Ovary (tissue), 3 donors: Measurements from ENCODE around the gene DLEU7.

Source experiments
- CTCF ChIP-seq, 3 donors: fragments of 450-650 bp in 2 of 3; fragments of 200-600 bp in 1 of 3; IDR thresholded peaks; one replicate each; pipeline versions ENCODE4 v1.5.1 to v1.8.0; 2016 to 2022; ENCODE audit warnings: antibody characterized with exemption in 3 of 3, mild to moderate bottlenecking in 1 of 3
- EP300 ChIP-seq: sonication (generic); formaldehyde crosslinking; IDR thresholded peaks from one replicate; pipeline ENCODE4 v1.6.1; 2017; ENCODE audit warnings: antibody characterized with exemption
- POLR2A ChIP-seq: fragments of 450-650 bp; IDR thresholded peaks from one replicate; pipeline ENCODE4 v1.6.1; 2017; ENCODE audit warnings: antibody characterized with exemption, mild to moderate bottlenecking, moderate library complexity
- donor health status: DM: no; HTN: no; CAD: no.

DNA sequence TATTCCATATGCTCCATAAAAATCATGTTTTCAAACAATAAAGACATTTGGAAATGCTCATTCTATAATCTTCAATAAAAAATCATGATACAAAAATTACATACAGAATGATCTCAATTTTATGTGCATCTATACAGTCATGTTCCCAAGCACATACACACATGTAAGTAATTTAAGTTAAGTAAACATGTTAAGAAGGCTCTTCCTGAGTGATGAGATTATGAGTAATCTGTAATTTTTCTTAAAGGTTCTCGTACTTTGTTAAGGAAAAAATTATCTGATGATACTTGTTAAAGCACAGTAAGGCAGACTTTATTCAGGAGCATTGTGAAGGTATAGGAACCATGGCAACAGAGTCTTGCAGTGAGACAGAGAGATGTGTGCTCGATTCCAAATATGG lies 30.0 kb upstream of the DLEU7 start:
- TF ChIP-seq CTCF (IDR thresholded peaks at IDR 0.05), result no peak
- TF ChIP-seq EP300, result no peak
- TF ChIP-seq POLR2A, result no peak
